HepG2 (cell line): Measurements from ENCODE around the gene ATRX. TPM values are rescaled to one million over a fixed set of nuclear protein-coding genes. Genes with fewer than 3 reads are reported as not detected.

Experiments used
- DNMT3B ChIP-seq: conservative IDR thresholded peaks from 2 replicates; pipeline ENCODE4 v1.6.1; 2016; ENCODE audit warnings: missing biosample characterization, control low read depth
- FOXK1 ChIP-seq: sonication (generic); formaldehyde crosslinking; IDR thresholded peaks from 2 replicates; pipeline ENCODE4 v1.4.0; 2020; ENCODE audit warnings: low read depth, missing genetic modification reagents, borderline replicate concordance
- GATA4 ChIP-seq: sonication (generic); IDR thresholded peaks from 2 replicates; pipeline ENCODE4 v1.6.1; 2016; ENCODE audit warnings: antibody characterized with exemption, low read depth, borderline replicate concordance
- GFI1 ChIP-seq: sonication (generic); formaldehyde crosslinking; IDR thresholded peaks from 2 replicates; pipeline ENCODE4 v1.5.0; 2020; ENCODE audit warnings: missing genetic modification reagents, mild to moderate bottlenecking, borderline replicate concordance
- MEF2D ChIP-seq: sonication (generic); formaldehyde crosslinking; IDR thresholded peaks from 2 replicates; pipeline ENCODE4 v1.5.1; 2020; ENCODE audit warnings: mild to moderate bottlenecking, missing genetic modification reagents
- NFATC3 ChIP-seq: sonication (generic); formaldehyde crosslinking; IDR thresholded peaks from 2 replicates; pipeline ENCODE4 v1.5.1; 2020; ENCODE audit warnings: mild to moderate bottlenecking, missing genetic modification reagents
- ONECUT2 ChIP-seq: sonication (generic); formaldehyde crosslinking; IDR thresholded peaks from 2 replicates; pipeline ENCODE4 v1.4.0; 2020; ENCODE audit warnings: missing genetic modification reagents
- RARA ChIP-seq: IDR thresholded peaks from 2 replicates; pipeline ENCODE4 v1.6.1; 2016; ENCODE audit warnings: missing genetic modification reagents, missing compliant biosample characterization
- ZHX2 ChIP-seq, 2 experiments: sonication (generic) in 1 of 2; formaldehyde crosslinking in 1 of 2; IDR thresholded peaks; 2 replicates each; pipeline versions ENCODE4 v1.6.1 to v1.9.0; 2014 to 2022; ENCODE audit warnings: antibody characterized with exemption in 1 of 2, borderline replicate concordance in 1 of 2, inconsistent platforms in 1 of 2, low read depth in 1 of 2, missing genetic modification reagents in 1 of 2
- ZNF138 ChIP-seq: sonication (generic); formaldehyde crosslinking; IDR thresholded peaks from 2 replicates; pipeline ENCODE4 v1.5.0; 2020; ENCODE audit warnings: mild to moderate bottlenecking, low read depth, missing genetic modification reagents
- ZNF7 ChIP-seq: IDR thresholded peaks from 2 replicates; pipeline ENCODE4 v1.6.1; 2016; ENCODE audit warnings: missing biosample characterization, missing genetic modification reagents
- ZNF770 ChIP-seq: sonication (generic); formaldehyde crosslinking; IDR thresholded peaks from 2 replicates; pipeline ENCODE4 v1.5.0; 2020; ENCODE audit warnings: mild to moderate bottlenecking, missing genetic modification reagents
- ZNF841 ChIP-seq: sonication (generic); formaldehyde crosslinking; IDR thresholded peaks from 2 replicates; pipeline ENCODE4 v1.8.1; 2023; ENCODE audit warnings: missing genetic modification reagents, borderline replicate concordance
- ZXDC ChIP-seq: sonication (generic); formaldehyde crosslinking; IDR thresholded peaks from 2 replicates; pipeline ENCODE4 v1.5.0; 2020; ENCODE audit warnings: mild to moderate bottlenecking, missing genetic modification reagents
- polyA plus RNA-seq, 8 experiments: library from polyadenylated mRNA; depleted of rRNA in 3 of 8; stranded (reverse) in 7 of 8; unstranded in 1 of 8; fragments of >200 nt; fragmentation: Illumina TruSeq in 4 of 8; extraction: Trizol in 4 of 8; gene quantifications; 2 replicates each; pipeline versions ENCODE4 v1.2.1 to v1.2.3, GENCODE V29; 2011 to 2016; ENCODE audit warnings: low read depth in 4 of 8, missing spikeins in 1 of 8, mixed read lengths in 1 of 8; ENCODE audit not compliant: insufficient read depth in 1 of 8
- total RNA-seq, 5 experiments: library from RNA; depleted of rRNA; stranded (reverse); fragments of >200 nt; fragmentation: Illumina TruSeq; extraction: Trizol; gene quantifications; 2 replicates each; pipeline ENCODE4 v1.2.3, GENCODE V29; 2016; ENCODE audit warnings: low read depth in 1 of 5

ATRX gene
- total and polyA plus RNA-seq, 2 of the 13 experiments (the other 11 are each of a cell fraction or from before 2014, with no cell fraction given): 26.1 to 44.5 TPM

GRCh38 chrX:77603635-77604336 lies 182.2 kb downstream of the ATRX start (continued):
- no peak for TF ChIP-seq ONECUT2
- TF ChIP-seq ZNF7 (CRISPR knock-in tag): no peak
- no peak for TF ChIP-seq GATA4
- peak; percentile 41; the same call in 1 of the 2 replicates for TF ChIP-seq RARA (CRISPR knock-in tag)
- no peak for TF ChIP-seq ZNF770 (CRISPR knock-in tag)
- TF ChIP-seq ZNF138 (CRISPR knock-in tag): no peak
- no peak for TF ChIP-seq NFATC3 (CRISPR knock-in tag)
- TF ChIP-seq FOXK1 (CRISPR knock-in tag): 0 out of 2 replicates have a peak, but pooled peaks have one; percentile 18
- no peak for TF ChIP-seq GFI1 (CRISPR knock-in tag)
- TF ChIP-seq ZHX2 (IDR thresholded peaks at IDR 0.05; ENCODE audit: low read depth): no peak
- TF ChIP-seq ZHX2 (CRISPR knock-in tag; IDR thresholded peaks at IDR 0.05; ENCODE audit: borderline replicate concordance): no peak
- TF ChIP-seq ZXDC: no peak
- peak; percentile 98 for TF ChIP-seq MEF2D (CRISPR knock-in tag)
- TF ChIP-seq ZNF841: no peak
- TF ChIP-seq DNMT3B (CRISPR knock-in tag): no peak
- TF ChIP-seq, all 625 proteins: peak for 8
